CD14-positive monocyte (primary cell): Measurements from ENCODE around the gene NLRC5. TPM values are rescaled to one million over a fixed set of nuclear protein-coding genes. Genes with fewer than 3 reads are reported as not detected.

Experiments
- DNase-seq, 3 donors: peaks; one replicate each; pipeline ENCODE4 v3.0.0-alpha.2; 2011 to 2022
- H2AFZ ChIP-seq: 2 replicates; pipeline ENCODE4 v1.6.0; 2012; ENCODE audit warnings: mild to moderate bottlenecking, low read depth, low read length, inconsistent platforms; ENCODE audit not compliant: insufficient read depth, poor library complexity, severe bottlenecking
- H3K27ac ChIP-seq, 2 donors: 1 replicate in 1 of 2; 2 replicates in 1 of 2; pipeline ENCODE4 v1.5.1; 2012 to 2013; ENCODE audit warnings: low read length in 2 of 2, control low read depth in 1 of 2, inconsistent platforms in 1 of 2, low read depth in 1 of 2, mild to moderate bottlenecking in 1 of 2
- H3K27me3 ChIP-seq, 2 donors: one replicate each; pipeline versions ENCODE4 v1.6.0 to v1.6.1; 2011 to 2013; ENCODE audit warnings: low read length in 2 of 2; ENCODE audit not compliant: control insufficient read depth in 2 of 2, insufficient read depth in 2 of 2
- H3K36me3 ChIP-seq, 2 donors: replicated peaks in 1 of 2; 1 replicate in 1 of 2; 2 replicates in 1 of 2; pipeline versions ENCODE4 v1.5.1 to v1.6.1; 2012 to 2013; ENCODE audit warnings: low read length in 2 of 2, control low read depth in 1 of 2, inconsistent platforms in 1 of 2, mild to moderate bottlenecking in 1 of 2; ENCODE audit not compliant: insufficient read depth in 2 of 2, control insufficient read depth in 1 of 2
- H3K4me1 ChIP-seq, 2 donors: 1 replicate in 1 of 2; 2 replicates in 1 of 2; pipeline versions ENCODE4 v1.5.1 to v1.6.1; 2012 to 2013; ENCODE audit warnings: low read length in 2 of 2, control low read depth in 1 of 2, inconsistent platforms in 1 of 2, mild to moderate bottlenecking in 1 of 2, moderate library complexity in 1 of 2; ENCODE audit not compliant: insufficient read depth in 2 of 2, control insufficient read depth in 1 of 2
- H3K4me2 ChIP-seq: replicated peaks from 2 replicates; pipeline ENCODE3; 2012; ENCODE audit warnings: low read length, moderate library complexity, mild to moderate bottlenecking; ENCODE audit not compliant: poor library complexity, severe bottlenecking; ENCODE audit errors: extremely low read depth
- H3K4me3 ChIP-seq, 3 experiments: fragments of 200-600 bp in 1 of 3; sonication (generic) in 1 of 3; replicated peaks in 1 of 3; 1 replicate in 2 of 3; 2 replicates in 1 of 3; pipeline ENCODE4 v1.5.1; 2011 to 2013; ENCODE audit warnings: low read length in 3 of 3, mild to moderate bottlenecking in 3 of 3, control low read depth in 2 of 3, low read depth in 2 of 3, inconsistent platforms in 1 of 3, moderate library complexity in 1 of 3
- H3K79me2 ChIP-seq: 2 replicates; pipeline ENCODE4 v1.6.0; 2012; ENCODE audit warnings: mild to moderate bottlenecking, control low read depth, inconsistent platforms, low read length, moderate library complexity; ENCODE audit not compliant: insufficient read depth
- H3K9ac ChIP-seq: 2 replicates; pipeline ENCODE4 v1.6.0; 2017; ENCODE audit warnings: low read length, mild to moderate bottlenecking; ENCODE audit not compliant: insufficient read depth, poor library complexity, severe bottlenecking
- H3K9me3 ChIP-seq, 2 donors: replicated peaks in 1 of 2; 1 replicate in 1 of 2; 2 replicates in 1 of 2; pipeline versions ENCODE4 v1.5.1 to v1.6.1; 2012 to 2013; ENCODE audit warnings: low read length in 2 of 2, control low read depth in 1 of 2; ENCODE audit not compliant: control insufficient read depth in 1 of 2, insufficient read depth in 1 of 2
- H4K20me1 ChIP-seq: 2 replicates; pipeline ENCODE4 v1.6.0; 2012; ENCODE audit warnings: mild to moderate bottlenecking, low read length, control low read depth, moderate library complexity; ENCODE audit not compliant: insufficient read depth
- H3K27ac Mint-ChIP-seq, 7 donors: one replicate each; pipeline ENCODE4 v1.8.0; 2020; ENCODE audit warnings: mild to moderate bottlenecking in 7 of 7, mixed read lengths in 7 of 7, moderate library complexity in 6 of 7, inconsistent platforms in 2 of 7
- H3K27me3 Mint-ChIP-seq, 3 donors: one replicate each; pipeline ENCODE4 v1.8.0; 2021 to 2022; ENCODE audit warnings: low read depth in 3 of 3, mild to moderate bottlenecking in 3 of 3, mixed read lengths in 3 of 3, moderate library complexity in 3 of 3, inconsistent platforms in 1 of 3
- H3K36me3 Mint-ChIP-seq, 2 donors: one replicate each; pipeline ENCODE4 v1.8.0; 2020; ENCODE audit warnings: mixed read lengths in 2 of 2, inconsistent platforms in 1 of 2, mild to moderate bottlenecking in 1 of 2
- H3K4me1 Mint-ChIP-seq: one replicate; pipeline ENCODE4 v1.8.0; 2020; ENCODE audit warnings: mild to moderate bottlenecking, mixed read lengths
- H3K4me3 Mint-ChIP-seq, 2 donors: one replicate each; pipeline ENCODE4 v1.8.0; 2020; ENCODE audit warnings: mild to moderate bottlenecking in 2 of 2, mixed read lengths in 2 of 2, moderate library complexity in 1 of 2
- H3K9me3 Mint-ChIP-seq, 7 donors: one replicate each; pipeline ENCODE4 v1.8.0; 2020 to 2022; ENCODE audit warnings: mixed read lengths in 7 of 7, mild to moderate bottlenecking in 6 of 7, moderate library complexity in 6 of 7, inconsistent platforms in 2 of 7
- WGBS: methylation state at CpG from one replicate; pipeline ENCODE4 v1.1.5; 2013; ENCODE audit warnings: missing lambda C conversion rate; ENCODE audit not compliant: insufficient coverage; 5-methylcytosine and 5-hydroxymethylcytosine counted together
- intact Hi-C, 2 donors: fragments of 100-400 bp; cut with micrococcal nuclease; formaldehyde crosslinking; loops; one replicate each; pipeline versions ENCODE4 v1.15.0 to v1.15.1; 2023
- polyA plus RNA-seq, 3 donors: library from polyadenylated mRNA; depleted of rRNA in 1 of 3; unstranded in 2 of 3; stranded (reverse) in 1 of 3; fragments of 300-500 nt in 2 of 3; fragments of >200 nt in 1 of 3; fragmentation: Illumina TruSeq in 2 of 3; gene quantifications; 1 replicate in 2 of 3; 2 replicates in 1 of 3; pipeline ENCODE4 v1.2.3, GENCODE V29; 2012 to 2021
- TF ChIP-seq, protein P1 (sequence below): fragments of 200-600 bp; IDR thresholded peaks from one replicate; pipeline ENCODE4 v1.8.0; 2022; ENCODE audit warnings: antibody characterized with exemption, mild to moderate bottlenecking

Gene NLRC5
- polyA plus RNA-seq, 3 donors, result 10.3 to 171 (median 21.6) TPM

DNA sequence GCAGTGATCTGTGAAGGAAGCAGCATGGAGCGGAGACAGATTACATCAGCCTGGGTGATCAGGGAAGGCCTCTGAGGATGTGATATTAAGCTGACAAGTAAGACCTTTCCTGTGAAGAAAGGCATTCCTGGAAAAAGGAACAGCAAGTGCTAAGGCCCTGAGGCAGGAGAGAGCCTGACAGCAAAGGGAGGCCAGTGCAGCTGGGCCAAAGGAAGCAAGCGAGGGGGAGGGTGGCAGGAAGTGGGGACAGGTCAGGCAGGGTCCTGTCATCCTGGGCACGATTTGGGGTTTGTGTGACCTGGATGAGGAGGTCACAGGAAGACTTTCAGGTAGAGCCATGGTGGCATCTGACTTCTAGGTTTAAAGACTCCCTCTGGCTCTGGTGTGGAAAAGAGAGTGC lies 115.3 kb downstream of the NLRC5 start:
- no peak overlapping the region for H2AFZ ChIP-seq
- intact Hi-C loops, result no loop called here
- peaks cover 31% of the 10 kb centered on the region for H3K4me1 Mint-ChIP-seq
- H3K4me3 Mint-ChIP-seq, result no peak overlapping the region
- H3K27me3 ChIP-seq, result no peaks in the 10 kb centered on the region
- TF ChIP-seq, protein P1, sequence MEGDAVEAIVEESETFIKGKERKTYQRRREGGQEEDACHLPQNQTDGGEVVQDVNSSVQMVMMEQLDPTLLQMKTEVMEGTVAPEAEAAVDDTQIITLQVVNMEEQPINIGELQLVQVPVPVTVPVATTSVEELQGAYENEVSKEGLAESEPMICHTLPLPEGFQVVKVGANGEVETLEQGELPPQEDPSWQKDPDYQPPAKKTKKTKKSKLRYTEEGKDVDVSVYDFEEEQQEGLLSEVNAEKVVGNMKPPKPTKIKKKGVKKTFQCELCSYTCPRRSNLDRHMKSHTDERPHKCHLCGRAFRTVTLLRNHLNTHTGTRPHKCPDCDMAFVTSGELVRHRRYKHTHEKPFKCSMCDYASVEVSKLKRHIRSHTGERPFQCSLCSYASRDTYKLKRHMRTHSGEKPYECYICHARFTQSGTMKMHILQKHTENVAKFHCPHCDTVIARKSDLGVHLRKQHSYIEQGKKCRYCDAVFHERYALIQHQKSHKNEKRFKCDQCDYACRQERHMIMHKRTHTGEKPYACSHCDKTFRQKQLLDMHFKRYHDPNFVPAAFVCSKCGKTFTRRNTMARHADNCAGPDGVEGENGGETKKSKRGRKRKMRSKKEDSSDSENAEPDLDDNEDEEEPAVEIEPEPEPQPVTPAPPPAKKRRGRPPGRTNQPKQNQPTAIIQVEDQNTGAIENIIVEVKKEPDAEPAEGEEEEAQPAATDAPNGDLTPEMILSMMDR, result no peak
- H3K9ac ChIP-seq, result no peak overlapping the region
- peaks cover 0 to 2% (median 0%) of the 10 kb centered on the region in 3 donors for H3K27me3 Mint-ChIP-seq
- H3K9me3 ChIP-seq, result no peaks in the 10 kb centered on the region
- peaks cover 65% of the 10 kb centered on the region for H4K20me1 ChIP-seq
- H3K9me3 Mint-ChIP-seq, result no peaks in the 10 kb centered on the region
- H3K36me3 ChIP-seq, result no peaks in the 10 kb centered on the region
- DNase-seq, result no peak
- H3K36me3 Mint-ChIP-seq, result peaks cover 3 to 33% of the 10 kb centered on the region in 2 donors
- H3K4me1 ChIP-seq, result peaks cover 4 to 10% of the 10 kb centered on the region in 2 donors
- H3K4me3 ChIP-seq, result no peak overlapping the region
- no peak overlapping the region for H3K4me2 ChIP-seq
- WGBS, result 57% methylated on average over 3 of the region's 3 CpGs
- H3K79me2 ChIP-seq, result peaks cover 95% of the 10 kb centered on the region
- H3K27ac Mint-ChIP-seq, result peak overlapping the region in 2 of 7 donors; percentile 22 to 68
- peak overlapping the region in 1 of 2 donors; percentile 42 for H3K27ac ChIP-seq

- peaks cover 70% of the 10 kb centered on the region for H4K20me1 ChIP-seq
- TF ChIP-seq, protein P1, result no peak
- Mint-ChIP-seq H3K4me3 (no peak overlapping the region), H3K27ac (peak overlapping the region in 1 of 7 donors; percentile 1), H3K9me3 (no peaks in the 10 kb centered on the region), H3K4me1 (peaks cover 26% of the 10 kb centered on the region), H3K27me3 (peaks cover 0 to 2% (median 0%) of the 10 kb centered on the region in 3 donors), H3K36me3 (peaks cover 6 to 36% of the 10 kb centered on the region in 2 donors)
- no peaks in the 10 kb centered on the region for H3K27me3 ChIP-seq
- intact Hi-C loops, result no loop called here
- H3K9me3 ChIP-seq, result no peaks in the 10 kb centered on the region
- no peak overlapping the region for H3K9ac ChIP-seq
- peaks cover 4 to 6% of the 10 kb centered on the region in 2 donors for H3K4me1 ChIP-seq
- peaks cover 95% of the 10 kb centered on the region for H3K79me2 ChIP-seq
- peak overlapping the region in 1 of 2 donors; percentile 42 for H3K27ac ChIP-seq
- H3K4me2 ChIP-seq, result no peak overlapping the region
- H2AFZ ChIP-seq, result no peak overlapping the region
- H3K36me3 ChIP-seq, result no peaks in the 10 kb centered on the region
- H3K4me3 ChIP-seq, result no peak overlapping the region
- DNase-seq, result no peak
- 94% methylated on average over 6 of the region's 7 CpGs for WGBS
Measured at GRCh38 chr16:57105184-57105583, 115.8 kb downstream of the NLRC5 start.
